Measurements from ENCODE around the gene NIPAL3.
A peak's percentile ranks its signal among the peaks of the same experiment; 100 is the strongest.

Gene NIPAL3

GRCh38 chr1:24391882-24392603 is 23.6 kb upstream of the NIPAL3 start:
- DNase-seq (ENCODE audit: low read depth) = no peak

- DNase-seq (ENCODE audit: low read depth) = no peak
Measured at GRCh38 chr1:24392604-24392946, 23.0 kb upstream of the NIPAL3 start.

- DNase-seq (ENCODE audit: low read depth) = no peak
Measured at GRCh38 chr1:24392982-24393650, 22.5 kb upstream of the NIPAL3 start.

- peak; percentile 70 for DNase-seq (ENCODE audit: low read depth)
Measured at GRCh38 chr1:24393892-24394291, 21.7 kb upstream of the NIPAL3 start.

- no peak for DNase-seq (ENCODE audit: low read depth)
Measured at GRCh38 chr1:24400065-24400464, 15.5 kb upstream of the NIPAL3 start.

GRCh38 chr1:24403806-24404205 is 11.8 kb upstream of the NIPAL3 start:
- DNase-seq (ENCODE audit: low read depth) = no peak

GRCh38 chr1:24406788-24407187 is 8.8 kb upstream of the NIPAL3 start:
- no peak for DNase-seq (ENCODE audit: low read depth)

- DNase-seq (ENCODE audit: low read depth) = no peak
Measured at GRCh38 chr1:24409535-24409934, 6.1 kb upstream of the NIPAL3 start.

GRCh38 chr1:24410750-24411149 is 4.9 kb upstream of the NIPAL3 start:
- DNase-seq (ENCODE audit: low read depth) = no peak

GRCh38 chr1:24411963-24412362 is 3.6 kb upstream of the NIPAL3 start:
- no peak for DNase-seq (ENCODE audit: low read depth)

- no peak for DNase-seq (ENCODE audit: low read depth)
Measured at GRCh38 chr1:24412408-24412807, 3.2 kb upstream of the NIPAL3 start.

GRCh38 chr1:24413350-24414163 is 2.0 kb upstream of the NIPAL3 start, which contains the start of gene STPG1:
STPG1 (minus strand) TSS chr1:24413782; CDS start chr1:24401388, 12,394 bp downstream.
- peak; percentile 70 for DNase-seq (ENCODE audit: low read depth)

- no peak for DNase-seq (ENCODE audit: low read depth)
Measured at GRCh38 chr1:24414775-24415333, 748 bp upstream of the NIPAL3 start.

GRCh38 chr1:24415910-24416665 is 486 bp downstream of the NIPAL3 start:
- no peak for DNase-seq (ENCODE audit: low read depth)

GRCh38 chr1:24416666-24417391 is 1.2 kb downstream of the NIPAL3 start:
- peak; percentile 85 for DNase-seq (ENCODE audit: low read depth)

GRCh38 chr1:24417681-24418080 is 2.1 kb downstream of the NIPAL3 start:
- no peak for DNase-seq (ENCODE audit: low read depth)

- DNase-seq (ENCODE audit: low read depth) = no peak
Measured at GRCh38 chr1:24418898-24419628, 3.5 kb downstream of the NIPAL3 start.

GRCh38 chr1:24420547-24420946 is 4.9 kb downstream of the NIPAL3 start:
- no peak for DNase-seq (ENCODE audit: low read depth)

GRCh38 chr1:24421502-24421901 is 5.9 kb downstream of the NIPAL3 start:
- no peak for DNase-seq (ENCODE audit: low read depth)

- DNase-seq (ENCODE audit: low read depth) = no peak
Measured at GRCh38 chr1:24424207-24424606, 8.6 kb downstream of the NIPAL3 start.

Measured in GM04504 (cell line).